ENCODE results near the gene GSAP. TPM values are rescaled to one million over a fixed set of nuclear protein-coding genes. Genes with fewer than 3 reads are reported as not detected.

GSAP gene
- total RNA-seq, 1 experiment from 2014 or later = 0.85 TPM

- Histone ChIP-seq H3K27ac (ENCODE audit: low read length) (no peak overlapping the region), H3K4me1 (ENCODE audit: control insufficient read depth, insufficient read depth, low read length) (no peaks in the 10 kb centered on the region; the same call in 1 of the 2 replicates), H3K4me3 (ENCODE audit: low read depth in 2 of 2, low read length in 2 of 2) (0 out of 4 replicates have a peak overlapping the region, but pooled peaks of 1 of the 2 experiments have one; percentile 5), H3K27me3 (ENCODE audit: control insufficient read depth, insufficient read depth, low read length) (no peaks in the 10 kb centered on the region), H3K36me3 (ENCODE audit: control insufficient read depth, insufficient read depth, low read length) (no peaks in the 10 kb centered on the region), H3K9me3 (ENCODE audit: control insufficient read depth, insufficient read depth, low read depth, low read length) (no peaks in the 10 kb centered on the region)
- ChIA-PET CTCF (no interaction called here), POLR2A (no interaction called here)
- peak; percentile 79 for TF ChIP-seq CTCF (IDR thresholded peaks at IDR 0.05)
- no peak for TF ChIP-seq REST (IDR thresholded peaks at IDR 0.05; ENCODE audit: insufficient read depth in 1 of 2, low read depth in 2 of 2, low read length in 1 of 2)
- ATAC-seq (peak; percentile 98), DNase-seq (ENCODE audit: low read depth, low spot score) (no peak)
- in situ Hi-C loops (cut with HindIII; ENCODE audit: low pct_unique_long_range_greater_than_20kb, low sequenced_read_pairs) (no loop called here), intact Hi-C loops (cut with micrococcal nuclease; ENCODE audit: unreplicated experiment) (no loop called here)
- BruUV-seq (replicated peaks) = no TSS peak
These were observed 23.4 kb upstream of the GSAP start for GRCh38 chr7:77439572-77439971.

GRCh38 chr7:77438131-77438530 lies 22.0 kb upstream of the GSAP start:
- BruUV-seq (replicated peaks) = no TSS peak
- CTCF ChIA-PET = no interaction called here
- intact Hi-C loops (cut with micrococcal nuclease; ENCODE audit: unreplicated experiment) = no loop called here

More at GRCh38 chr7:77438131-77438530, 22.0 kb upstream of the GSAP start:
- Histone ChIP-seq H3K27me3 (ENCODE audit: control insufficient read depth, insufficient read depth, low read length) (no peaks in the 10 kb centered on the region), H3K36me3 (ENCODE audit: control insufficient read depth, insufficient read depth, low read length) (no peaks in the 10 kb centered on the region), H3K9me3 (ENCODE audit: control insufficient read depth, insufficient read depth, low read depth, low read length) (no peaks in the 10 kb centered on the region), H3K4me3 (ENCODE audit: low read depth in 2 of 2, low read length in 2 of 2) (no peak overlapping the region), H3K4me1 (ENCODE audit: control insufficient read depth, insufficient read depth, low read length) (no peaks in the 10 kb centered on the region; the same call in 1 of the 2 replicates), H3K27ac (ENCODE audit: low read length) (no peak overlapping the region)
- POLR2A ChIA-PET = interaction anchor here (0.7 kb wide), 1 partner anchor 13 kb away, joined by 4 read pairs; no protein-coding TSS in a partner anchor
- TF ChIP-seq SIN3A (IDR thresholded peaks at IDR 0.05; ENCODE audit: borderline replicate concordance, insufficient read depth, low read depth, low read length) = no peak
- TF ChIP-seq POLR2AphosphoS5 (IDR thresholded peaks at IDR 0.05; ENCODE audit: low read depth, low read length) = no peak
- no peak for TF ChIP-seq REST (IDR thresholded peaks at IDR 0.05; ENCODE audit: insufficient read depth in 1 of 2, low read depth in 2 of 2, low read length in 1 of 2)
- no peak for TF ChIP-seq CTCF (IDR thresholded peaks at IDR 0.05)
- no peak for TF ChIP-seq TCF7L2 (IDR thresholded peaks at IDR 0.05; ENCODE audit: low read depth, low read length)
- in situ Hi-C loops (cut with HindIII; ENCODE audit: low pct_unique_long_range_greater_than_20kb, low sequenced_read_pairs) = no loop called here
- DNase-seq (ENCODE audit: low read depth, low spot score) (no peak), ATAC-seq (no peak)

All from Panc1 (cell line).